ENCODE results near the gene NCOR2. TPM values are rescaled to one million over a fixed set of nuclear protein-coding genes. Genes with fewer than 3 reads are reported as not detected.
A peak's percentile ranks its signal among the peaks of the same experiment; 100 is the strongest.

The NCOR2 gene
- total and polyA plus RNA-seq, 2 of the 8 experiments (the other 6 are each of a cell fraction or from before 2014, with no cell fraction given): 14.8 to 275 TPM

- H3K79me2 ChIP-seq (ENCODE audit: control insufficient read depth in 1 of 2, insufficient read depth in 2 of 2, low read length in 2 of 2): peaks cover 31 to 85% of the 10 kb centered on the region in 2 experiments
- H2BK15ac ChIP-seq (ENCODE audit: low read length): 0 out of 2 replicates have a peak overlapping the region, but pooled peaks have one; percentile 81
- H4K5ac ChIP-seq (ENCODE audit: insufficient read length, low read depth, low read length): no peak overlapping the region
- no peaks in the 10 kb centered on the region for H3K27me3 ChIP-seq (replicated peaks in 1 of 4; ENCODE audit: control insufficient read depth in 3 of 4, extremely low read depth in 1 of 4, insufficient read depth in 3 of 4, low read length in 3 of 4)
- ChIA-PET POLR2A (ENCODE audit: partially characterized antibody) (interaction anchor here (1.0 kb wide), 1 partner anchor 198 kb away, joined by 3 read pairs; no protein-coding TSS in a partner anchor), CTCF (ENCODE audit: partially characterized antibody) (interaction anchor here (0.8 to 3.3 kb wide), 3 partner anchors 10 to 142 kb away, joined by 3 to 17 read pairs (median 9); no protein-coding TSS in a partner anchor)
- H4K8ac ChIP-seq (ENCODE audit: extremely low read depth, insufficient read depth, low read length): no peak overlapping the region
- no peak overlapping the region for H4K91ac ChIP-seq (replicated peaks; ENCODE audit: insufficient read length, low read length)
- no peak overlapping the region for H3K23ac ChIP-seq (ENCODE audit: insufficient read length)
- no peak overlapping the region for H2AK5ac ChIP-seq (ENCODE audit: low read depth, low read length)
- H3K4ac ChIP-seq (replicated peaks; ENCODE audit: insufficient read length, low read depth, low read length): no peak overlapping the region
- no peak overlapping the region for H3K14ac ChIP-seq (ENCODE audit: insufficient read length)
- DNase-seq (ENCODE audit: low read depth in 1 of 2, low spot score in 2 of 2) (no peak), FAIRE-seq (no peak)
- H3K9me3 ChIP-seq (ENCODE audit: insufficient read depth in 2 of 2, low read depth in 1 of 2, low read length in 1 of 2): no peaks in the 10 kb centered on the region
- H3K4me2 ChIP-seq (ENCODE audit: insufficient read depth in 1 of 2, low read depth in 2 of 2, low read length in 2 of 2): no peak overlapping the region
- no peak overlapping the region for H2BK120ac ChIP-seq (replicated peaks; ENCODE audit: low read depth, low read length)
- H3K4me1 ChIP-seq (replicated peaks in 1 of 4; ENCODE audit: control insufficient read depth in 3 of 4, insufficient read depth in 4 of 4, low read length in 3 of 4): peaks cover 0 to 34% (median 18%) of the 10 kb centered on the region in 4 experiments; a peak in 6 of 7 replicates
- H3K4me3 ChIP-seq (ENCODE audit: extremely low read depth in 1 of 4, insufficient read depth in 2 of 4, low read depth in 3 of 4, low read length in 4 of 4): no peak overlapping the region
- H3K27ac ChIP-seq (ENCODE audit: low read depth, low read length): no peak overlapping the region
- no peaks in the 10 kb centered on the region for H3K23me2 ChIP-seq (ENCODE audit: low read depth, low read length)
- 0 out of 2 replicates have a peak overlapping the region, but pooled peaks have one; percentile 39 for H2BK12ac ChIP-seq (ENCODE audit: low read depth, low read length)
- peaks cover 18% of the 10 kb centered on the region for H3K79me1 ChIP-seq (ENCODE audit: low read depth, low read length)
- H2BK5ac ChIP-seq (ENCODE audit: low read depth, low read length): no peak overlapping the region
- H3K18ac ChIP-seq (ENCODE audit: extremely low read depth, low read length): no peak overlapping the region
- no peak overlapping the region for H2BK20ac ChIP-seq (ENCODE audit: low read length)
- no peak overlapping the region for H3K9ac ChIP-seq (replicated peaks in 1 of 4; ENCODE audit: extremely low read depth in 1 of 4, low read depth in 3 of 4, low read length in 3 of 4)
- peaks cover 42 to 47% of the 10 kb centered on the region in 2 experiments for H4K20me1 ChIP-seq (replicated peaks in 1 of 2; ENCODE audit: control insufficient read depth in 1 of 2, insufficient read depth in 2 of 2, low read length in 2 of 2)
- no peak overlapping the region for H2AFZ ChIP-seq (ENCODE audit: low read length)
- 95% methylated on average over 9 of the region's 9 CpGs; no CpG with 5 or more reads in 1 of the 2 experiments for WGBS, 2 experiments (ENCODE audit: extremely low coverage in 1 of 2, insufficient coverage in 1 of 2, insufficient read length in 1 of 2, insufficient replicate concordance in 2 of 2, low coverage in 1 of 2, low lambda C conversion rate in 2 of 2, missing lambda C conversion rate in 1 of 2)
- no peak overlapping the region for H3K56ac ChIP-seq (replicated peaks; ENCODE audit: insufficient read length, low read depth, low read length)
- H3K36me3 ChIP-seq (ENCODE audit: control insufficient read depth in 2 of 4, insufficient read depth in 4 of 4, low read length in 3 of 4): no peaks in the 10 kb centered on the region; a peak in 2 of 8 replicates
- TF ChIP-seq SIX5 (IDR thresholded peaks at IDR 0.05; ENCODE audit: low read depth, low read length): no peak
- TF ChIP-seq HDAC6 (IDR thresholded peaks at IDR 0.05; ENCODE audit: low read depth, low read length): no peak
- no peak for TF ChIP-seq SP1 (IDR thresholded peaks at IDR 0.05; ENCODE audit: low read depth, low read length)
- no peak for TF ChIP-seq EP300 (IDR thresholded peaks at IDR 0.05; ENCODE audit: borderline replicate concordance in 1 of 2, low read depth in 2 of 2, low read length in 2 of 2)
- TF ChIP-seq E2F6 (IDR thresholded peaks at IDR 0.05): no peak
- TF ChIP-seq TEAD4 (IDR thresholded peaks at IDR 0.05; ENCODE audit: low read depth, low read length): no peak
- TF ChIP-seq RBBP5 (IDR thresholded peaks at IDR 0.05; ENCODE audit: borderline replicate concordance, low read depth, low read length): no peak
- no peak for TF ChIP-seq BACH1 (IDR thresholded peaks at IDR 0.05; ENCODE audit: low read length)
- no peak for TF ChIP-seq RXRA (IDR thresholded peaks at IDR 0.05; ENCODE audit: insufficient read depth, low read depth, low read length)
- no peak for TF ChIP-seq FOSL1 (IDR thresholded peaks at IDR 0.05; ENCODE audit: insufficient read depth, low read depth, low read length)
- TF ChIP-seq POLR2AphosphoS5 (IDR thresholded peaks at IDR 0.05; ENCODE audit: low read depth, low read length): no peak
- no peak for TF ChIP-seq SIRT6 (IDR thresholded peaks at IDR 0.05; ENCODE audit: low read length)
- no peak for TF ChIP-seq KDM1A (IDR thresholded peaks at IDR 0.05; ENCODE audit: borderline replicate concordance, low read length)
- TF ChIP-seq SRF (IDR thresholded peaks at IDR 0.05; ENCODE audit: low read depth, low read length): no peak
These were observed 30.8 kb downstream of the NCOR2 start for GRCh38 chr12:124536641-124537040.

Data from H1 (cell line).